GM12878 (cell line): ENCODE results near the gene SPA17. TPM values are rescaled to one million over a fixed set of nuclear protein-coding genes. Genes with fewer than 3 reads are reported as not detected.

Experiments
- ATAC-seq: fragments of 200-7000 bp; cut with Tn5 transposase; 3 replicates; pipeline ENCODE4 v1.9.1; 2020; ENCODE audit warnings: mild to moderate bottlenecking, moderate library complexity
- BruUV-seq: library from RNA; stranded (reverse); fragments of 400-500 nt; replicated peaks from 2 replicates; lab custom pipeline; 2021; lab: Mats Ljungman, UMichigan
- CTCF ChIA-PET: fragments of 300-600 bp; sonication (Branson Sonifier 250); formaldehyde crosslinking; extraction: SDS; loops from one replicate; lab custom pipeline; 2021; ENCODE audit warnings: inconsistent platforms; lab: Yijun Ruan, JAX
- POLR2A ChIA-PET: fragments of 350-600 bp; formaldehyde crosslinking; extraction: SDS; loops from one replicate; lab custom pipeline; 2021; ENCODE audit warnings: inconsistent platforms; lab: Charles Lee
- RAD21 ChIA-PET: fragments of 300-600 bp; sonication (Branson Sonifier 250); formaldehyde crosslinking; loops from one replicate; lab custom pipeline; 2023; ENCODE audit warnings: antibody characterized with exemption; ENCODE audit not compliant: unreplicated experiment; lab: Charles Lee
- SMC1A ChIA-PET: fragments of 300-600 bp; sonication (Branson Sonifier 250); formaldehyde crosslinking; loops from one replicate; lab custom pipeline; 2023; ENCODE audit not compliant: unreplicated experiment, uncharacterized antibody; lab: Charles Lee
- DNase-seq: peaks from one replicate; pipeline ENCODE4 v3.0.0-alpha.2; 2011; ENCODE audit warnings: low read depth, low spot score
- FAIRE-seq: peaks from 3 replicates; lab custom pipeline; 2011; peaks lifted over from hg19 to GRCh38; lab: Jason Lieb, UNC
- H2AFZ ChIP-seq: 2 replicates; pipeline ENCODE4 v1.6.0; 2011; ENCODE audit warnings: low read depth, low read length, control low read depth; ENCODE audit not compliant: control insufficient read depth
- H3K27ac ChIP-seq: 2 replicates; pipeline ENCODE4 v1.5.1; 2011; ENCODE audit warnings: control low read depth; ENCODE audit not compliant: control insufficient read depth, insufficient read depth
- H3K27me3 ChIP-seq, 2 experiments: replicated peaks in 1 of 2; 2 replicates each; pipeline versions ENCODE4 v1.6.0 to v1.6.1; 2011; ENCODE audit warnings: low read length in 1 of 2; ENCODE audit not compliant: control insufficient read depth in 2 of 2, insufficient read depth in 2 of 2
- H3K36me3 ChIP-seq, 2 experiments: 2 replicates each; pipeline ENCODE4 v1.5.1; 2011; ENCODE audit warnings: low read length in 1 of 2; ENCODE audit not compliant: control insufficient read depth in 2 of 2, insufficient read depth in 2 of 2
- H3K4me1 ChIP-seq: 2 replicates; pipeline ENCODE4 v1.6.1; 2011; ENCODE audit warnings: mild to moderate bottlenecking, low read length, moderate library complexity, mixed read lengths; ENCODE audit not compliant: control insufficient read depth, insufficient read depth
- H3K4me2 ChIP-seq: 2 replicates; pipeline ENCODE4 v1.6.0; 2011; ENCODE audit warnings: control low read depth; ENCODE audit not compliant: control insufficient read depth, insufficient read depth
- H3K4me3 ChIP-seq: fragments of 200-600 bp; sonication (generic); 2 replicates; pipeline ENCODE4 v1.5.1; 2016
- H3K79me2 ChIP-seq: 2 replicates; pipeline ENCODE4 v1.6.0; 2011; ENCODE audit warnings: low read length; ENCODE audit not compliant: control insufficient read depth, insufficient read depth
- H3K9ac ChIP-seq: 2 replicates; pipeline ENCODE4 v1.8.0; 2011; ENCODE audit warnings: low read length, control low read depth, mixed read lengths; ENCODE audit not compliant: control insufficient read depth, insufficient read depth
- H3K9me3 ChIP-seq: replicated peaks from 3 replicates; pipeline ENCODE4 v1.5.1; 2011; ENCODE audit warnings: mild to moderate bottlenecking, low read length; ENCODE audit not compliant: control insufficient read depth, insufficient read depth
- H4K20me1 ChIP-seq: 2 replicates; pipeline ENCODE4 v1.6.0; 2011; ENCODE audit not compliant: control insufficient read depth, insufficient read depth
- ATF7 ChIP-seq: fragments of 450-650 bp; IDR thresholded peaks from 2 replicates; pipeline ENCODE4 v1.6.1; 2016; ENCODE audit warnings: low read depth, mild to moderate bottlenecking
- BHLHE40 ChIP-seq, 2 experiments: fragments of 450-650 bp in 1 of 2; IDR thresholded peaks; 2 replicates each; pipeline ENCODE4 v1.6.1; 2011 to 2017; ENCODE audit warnings: low read depth in 2 of 2, borderline replicate concordance in 1 of 2, improper control_type of control experiment in 1 of 2, low read length in 1 of 2, mild to moderate bottlenecking in 1 of 2
- BMI1 ChIP-seq: fragments of 450-650 bp; IDR thresholded peaks from 2 replicates; pipeline ENCODE4 v1.6.1; 2016; ENCODE audit warnings: mild to moderate bottlenecking, moderate library complexity, borderline replicate concordance
- BRCA1 ChIP-seq: IDR thresholded peaks from 2 replicates; pipeline ENCODE4 v1.6.1; 2011; ENCODE audit warnings: low read depth, low read length, improper control_type of control experiment
- E2F4 ChIP-seq: IDR thresholded peaks from 2 replicates; pipeline ENCODE4 v1.6.1; 2012; ENCODE audit warnings: low read depth, low read length, improper control_type of control experiment
- FOXK2 ChIP-seq: fragments of 450-650 bp; IDR thresholded peaks from 2 replicates; pipeline ENCODE4 v1.6.1; 2017; ENCODE audit warnings: mild to moderate bottlenecking, moderate library complexity
- FOXM1 ChIP-seq: IDR thresholded peaks from 2 replicates; pipeline ENCODE4 v1.6.1; 2012; ENCODE audit warnings: low read depth, mild to moderate bottlenecking, inconsistent platforms, low read length, moderate library complexity
- GATAD2B ChIP-seq: fragments of 450-650 bp; conservative IDR thresholded peaks from 2 replicates; pipeline ENCODE4 v1.6.1; 2017; ENCODE audit warnings: low read depth, mild to moderate bottlenecking, moderate library complexity
- HDGF ChIP-seq: fragments of 450-650 bp; IDR thresholded peaks from 2 replicates; pipeline ENCODE4 v1.6.1; 2016; ENCODE audit warnings: antibody characterized with exemption
- KDM1A ChIP-seq: fragments of 200-600 bp; sonication (generic); IDR thresholded peaks from 2 replicates; pipeline ENCODE4 v1.6.1; 2016; ENCODE audit warnings: borderline replicate concordance
- RAD21 ChIP-seq: IDR thresholded peaks from 2 replicates; pipeline ENCODE4 v1.6.1; 2011; ENCODE audit warnings: mild to moderate bottlenecking, low read depth, low read length, moderate library complexity; ENCODE audit not compliant: insufficient read depth
- RAD51 ChIP-seq: fragments of 450-650 bp; IDR thresholded peaks from 2 replicates; pipeline ENCODE4 v1.6.1; 2016; ENCODE audit warnings: moderate library complexity, mild to moderate bottlenecking, inconsistent platforms
- SMAD5 ChIP-seq: IDR thresholded peaks from 2 replicates; pipeline ENCODE4 v1.6.1; 2016; ENCODE audit warnings: antibody characterized with exemption, low read depth
- YBX1 ChIP-seq: fragments of 450-650 bp; IDR thresholded peaks from 2 replicates; pipeline ENCODE4 v1.6.1; 2016; ENCODE audit warnings: antibody characterized with exemption
- WGBS: methylation state at CpG from one replicate; pipeline ENCODE4 v1.1.6; 2016; ENCODE audit warnings: low lambda C conversion rate; ENCODE audit not compliant: insufficient replicate concordance, insufficient coverage; ENCODE audit errors: missing lambda C conversion rate; 5-methylcytosine and 5-hydroxymethylcytosine counted together
- in situ Hi-C: fragments of 300-500 bp; cut with MboI; formaldehyde crosslinking; loops from 9 replicates; pipeline ENCODE4 v1.14.3; 2018; ENCODE audit warnings: mixed read lengths
- intact Hi-C: fragments of 100-400 bp; cut with micrococcal nuclease; formaldehyde crosslinking; loops from one replicate; pipeline ENCODE4 v1.14.2; 2022; ENCODE audit not compliant: unreplicated experiment
- polyA plus RNA-seq, 11 experiments: library from polyadenylated mRNA; depleted of rRNA in 4 of 11; unstranded in 6 of 11; stranded (reverse) in 5 of 11; fragments of >200 nt; fragmentation: Nextera tagmentation in 4 of 11; fragmentation: Illumina TruSeq in 1 of 11; extraction: Ambion mirVana in 4 of 11; extraction: Trizol in 1 of 11; gene quantifications; 1 replicate in 1 of 11; 2 replicates in 10 of 11; pipeline versions ENCODE4 v1.2.1 to v1.2.3, GENCODE V29; 2011 to 2016; ENCODE audit warnings: inconsistent platforms in 2 of 11, missing spikeins in 2 of 11, low read depth in 1 of 11
- total RNA-seq, 4 experiments: library from RNA; depleted of rRNA in 3 of 4; stranded (reverse); fragments of >200 nt in 3 of 4; fragmentation: Illumina TruSeq in 1 of 4; extraction: Trizol in 1 of 4; gene quantifications; 2 replicates each; pipeline versions ENCODE4 v1.2.1 to v1.2.3, GENCODE V29; 2013 to 2021
- TF ChIP-seq, protein P1 (sequence below): fragments of 450-650 bp; IDR thresholded peaks from 2 replicates; pipeline ENCODE4 v1.6.1; 2016; ENCODE audit warnings: mild to moderate bottlenecking

The SPA17 gene
- total and polyA plus RNA-seq, 10 of the 15 experiments (the other 5 are each of a cell fraction or from before 2014, with no cell fraction given), result 2.9 to 13.2 (median 8.5) TPM

- intact Hi-C loops (no loop called here), in situ Hi-C loops (no loop called here)
- no peak overlapping the region for H3K4me2 ChIP-seq
- H2AFZ ChIP-seq, result no peak overlapping the region
- no peaks in the 10 kb centered on the region for H3K4me1 ChIP-seq
- 71% methylated on average over 4 of the region's 4 CpGs for WGBS
- H3K9ac ChIP-seq, result no peak overlapping the region
- no peak for FAIRE-seq
- ATAC-seq, result no peak
- H3K4me3 ChIP-seq, result no peak overlapping the region
- ChIA-PET POLR2A (no interaction called here), CTCF (interaction anchor here (0.8 to 1.5 kb wide), 4 partner anchors 18 to 176 kb away, joined by 3 to 8 read pairs (median 3); no protein-coding TSS in a partner anchor), RAD21 (no interaction called here), SMC1A (interaction anchor here (1.1 to 2.3 kb wide), 3 partner anchors 17 to 102 kb away, joined by 3 to 7 read pairs (median 5); no protein-coding TSS in a partner anchor)
- no peaks in the 10 kb centered on the region for H3K79me2 ChIP-seq
- H3K9me3 ChIP-seq, result no peaks in the 10 kb centered on the region
- no TSS peak for BruUV-seq
- no peaks in the 10 kb centered on the region for H3K27me3 ChIP-seq
- no peak for DNase-seq
- H3K27ac ChIP-seq, result no peak overlapping the region
- TF ChIP-seq RAD51 (no peak), KDM1A (no peak), FOXK2 (no peak), RAD21 (no peak), ATF7 (no peak), GATAD2B (no peak), YBX1 (no peak), BRCA1 (no peak), E2F4 (no peak), BHLHE40 (IDR thresholded peaks at IDR 0.05; ENCODE audit: borderline replicate concordance in 1 of 2, low read depth in 2 of 2, low read length in 1 of 2) (no peak), SMAD5 (no peak), HDGF (no peak), BMI1 (no peak), FOXM1 (no peak)
- TF ChIP-seq, protein P1, sequence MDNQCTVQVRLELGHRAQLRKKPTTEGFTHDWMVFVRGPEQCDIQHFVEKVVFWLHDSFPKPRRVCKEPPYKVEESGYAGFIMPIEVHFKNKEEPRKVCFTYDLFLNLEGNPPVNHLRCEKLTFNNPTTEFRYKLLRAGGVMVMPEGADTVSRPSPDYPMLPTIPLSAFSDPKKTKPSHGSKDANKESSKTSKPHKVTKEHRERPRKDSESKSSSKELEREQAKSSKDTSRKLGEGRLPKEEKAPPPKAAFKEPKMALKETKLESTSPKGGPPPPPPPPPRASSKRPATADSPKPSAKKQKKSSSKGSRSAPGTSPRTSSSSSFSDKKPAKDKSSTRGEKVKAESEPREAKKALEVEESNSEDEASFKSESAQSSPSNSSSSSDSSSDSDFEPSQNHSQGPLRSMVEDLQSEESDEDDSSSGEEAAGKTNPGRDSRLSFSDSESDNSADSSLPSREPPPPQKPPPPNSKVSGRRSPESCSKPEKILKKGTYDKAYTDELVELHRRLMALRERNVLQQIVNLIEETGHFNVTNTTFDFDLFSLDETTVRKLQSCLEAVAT, result no peak
- no peaks in the 10 kb centered on the region for H4K20me1 ChIP-seq
- no peaks in the 10 kb centered on the region for H3K36me3 ChIP-seq
Measured at GRCh38 chr11:124662106-124662505, 11.6 kb upstream of the SPA17 start.
